Cerebellar nuclear complex (tissue), 1 donor: ENCODE results near the gene RPL37A.
A peak's percentile ranks its signal among the peaks of the same experiment; 100 is the strongest.

Experiments used
- DNase-seq, 2 experiments: peaks; one replicate each; lab custom pipeline; 2025; lab: John Stamatoyannopoulos, UW

Gene RPL37A

GRCh38 chr2:216498379-216499352 lies at the start of gene RPL37A:
TSS of gene RPL37A (plus strand) at chr2:216498844. CDS start at chr2:216498875, 31 bp downstream.
- DNase-seq: peak; percentile 22 to 79

GRCh38 chr2:216450346-216450745 lies 48.3 kb upstream of the RPL37A start:
- DNase-seq: no peak

- no peak for DNase-seq
Measured at GRCh38 chr2:216450784-216451183, 47.9 kb upstream of the RPL37A start.

GRCh38 chr2:216453955-216454614 lies 44.6 kb upstream of the RPL37A start:
- no peak for DNase-seq

- no peak for DNase-seq
Measured at GRCh38 chr2:216463148-216463547, 35.5 kb upstream of the RPL37A start.

- DNase-seq: no peak
Measured at GRCh38 chr2:216464104-216464720, 34.4 kb upstream of the RPL37A start.

GRCh38 chr2:216465579-216466195 lies 33.0 kb upstream of the RPL37A start:
- DNase-seq: no peak

- DNase-seq: no peak
Measured at GRCh38 chr2:216467845-216468244, 30.8 kb upstream of the RPL37A start.

GRCh38 chr2:216469661-216470060 lies 29.0 kb upstream of the RPL37A start:
- DNase-seq: no peak

GRCh38 chr2:216473187-216473586 lies 25.5 kb upstream of the RPL37A start:
- DNase-seq: no peak

GRCh38 chr2:216474925-216475670 lies 23.5 kb upstream of the RPL37A start:
- DNase-seq: no peak

- no peak for DNase-seq
Measured at GRCh38 chr2:216475767-216476166, 22.9 kb upstream of the RPL37A start.

GRCh38 chr2:216477283-216478035 lies 21.2 kb upstream of the RPL37A start:
- DNase-seq: no peak

- DNase-seq: no peak
Measured at GRCh38 chr2:216478151-216478550, 20.5 kb upstream of the RPL37A start.

- no peak for DNase-seq
Measured at GRCh38 chr2:216478791-216479190, 19.9 kb upstream of the RPL37A start.

GRCh38 chr2:216480221-216480620 lies 18.4 kb upstream of the RPL37A start:
- no peak for DNase-seq

GRCh38 chr2:216482640-216483039 lies 16.0 kb upstream of the RPL37A start:
- DNase-seq: no peak

- no peak for DNase-seq
Measured at GRCh38 chr2:216485237-216485636, 13.4 kb upstream of the RPL37A start.

- DNase-seq: no peak
Measured at GRCh38 chr2:216485745-216486144, 12.9 kb upstream of the RPL37A start.

- DNase-seq: no peak
Measured at GRCh38 chr2:216486271-216486670, 12.4 kb upstream of the RPL37A start.

- no peak for DNase-seq
Measured at GRCh38 chr2:216486708-216487107, 11.9 kb upstream of the RPL37A start.
